ENCODE data around the gene SLC35A3.

The SLC35A3 gene

DNA sequence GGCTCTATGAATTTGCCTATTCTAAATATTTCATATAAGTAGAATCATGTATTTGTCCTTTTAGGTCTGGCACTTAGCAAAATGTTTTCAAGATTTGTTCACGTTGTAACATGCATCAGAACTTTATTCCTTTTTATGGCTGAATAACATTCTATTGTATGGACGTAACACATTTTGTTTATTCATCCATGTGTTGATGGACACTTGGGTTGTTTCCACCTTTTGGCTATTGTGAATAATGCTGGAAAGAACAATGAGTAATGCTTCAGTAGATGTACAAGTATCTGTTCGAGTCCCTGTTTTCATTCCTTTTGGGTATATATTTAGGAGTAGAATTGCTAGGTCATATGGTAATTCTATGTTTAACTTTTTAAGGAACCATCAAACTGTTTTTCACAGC is 24.7 kb downstream of the SLC35A3 start:
- Histone ChIP-seq H3K4me2 (ENCODE audit: insufficient read depth, low read length, poor library complexity, severe bottlenecking) (no peak overlapping the region), H3K9ac (ENCODE audit: low read depth, low read length, poor library complexity) (no peak overlapping the region), H2AK5ac (ENCODE audit: low read depth, low read length) (no peak overlapping the region), H3K36me3 (replicated peaks in 1 of 2; ENCODE audit: control insufficient read depth in 2 of 2, insufficient read depth in 2 of 2, low read length in 2 of 2) (peaks cover 0 to 11% of the 10 kb centered on the region in 2 donors), H2AFZ (ENCODE audit: low read length) (no peak overlapping the region), H2BK12ac (ENCODE audit: low read length) (no peak overlapping the region), H4K8ac (ENCODE audit: low read depth, low read length) (no peak overlapping the region), H3K4ac (ENCODE audit: low read length) (no peak overlapping the region), H4K91ac (ENCODE audit: low read depth, low read length, poor library complexity) (no peak overlapping the region), H2BK120ac (ENCODE audit: low read depth, low read length) (no peak overlapping the region), H3K4me1 (ENCODE audit: control insufficient read depth in 2 of 2, insufficient read depth in 1 of 2, low read depth in 1 of 2, low read length in 2 of 2) (no peaks in the 10 kb centered on the region), H3K27me3 (ENCODE audit: control insufficient read depth in 3 of 3, insufficient read depth in 3 of 3, low read depth in 1 of 3, low read length in 3 of 3) (no peaks in the 10 kb centered on the region), H3K27ac (replicated peaks; ENCODE audit: low read length) (no peak overlapping the region), H3K18ac (ENCODE audit: low read length) (no peak overlapping the region), H3K23ac (ENCODE audit: low read depth, low read length, poor library complexity) (no peak overlapping the region), H3K14ac (ENCODE audit: low read length) (no peak overlapping the region), H3K79me1 (ENCODE audit: low read depth, low read length) (no peaks in the 10 kb centered on the region), H2BK15ac (ENCODE audit: low read length) (no peak overlapping the region), H2BK5ac (ENCODE audit: low read length) (no peak overlapping the region), H3K9me3 (replicated peaks in 1 of 2; ENCODE audit: control insufficient read depth in 2 of 2, insufficient read depth in 1 of 2, low read depth in 1 of 2, low read length in 2 of 2) (peaks cover 1 to 12% of the 10 kb centered on the region in 2 donors), H3K4me3 (ENCODE audit: low read length in 2 of 2) (no peak overlapping the region)
- WGBS, 2 donors (ENCODE audit: extremely low coverage in 2 of 2, insufficient read length in 2 of 2, insufficient replicate concordance in 1 of 2), result no CpG with 5 or more reads among the region's 3 CpGs
- DNase-seq (ENCODE audit: low spot score), result no peak

DNA sequence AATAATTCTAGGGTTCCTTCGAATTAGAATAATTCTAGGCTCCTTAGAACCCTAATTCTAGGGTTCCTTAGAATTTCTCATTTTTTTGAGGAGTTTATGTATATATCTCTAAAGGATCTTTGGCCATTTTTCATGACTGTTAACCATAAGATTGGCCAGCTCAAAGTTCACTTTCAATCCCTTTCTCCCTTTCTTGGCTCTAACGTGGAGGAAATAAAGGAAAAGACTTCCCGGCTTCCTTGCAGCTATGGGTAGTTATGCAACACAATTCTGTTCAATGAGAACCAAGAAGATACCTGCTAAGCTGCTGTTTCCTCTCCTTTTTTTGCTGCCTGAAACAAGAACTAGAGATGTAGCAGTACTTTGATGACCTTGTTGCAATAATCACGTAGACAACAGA is 27.2 kb downstream of the SLC35A3 start:
- H3K4ac ChIP-seq (ENCODE audit: low read length), result no peak overlapping the region
- H2BK5ac ChIP-seq (ENCODE audit: low read length), result no peak overlapping the region
- no peaks in the 10 kb centered on the region for H3K27me3 ChIP-seq (ENCODE audit: control insufficient read depth in 3 of 3, insufficient read depth in 3 of 3, low read depth in 1 of 3, low read length in 3 of 3)
- no peaks in the 10 kb centered on the region for H3K79me1 ChIP-seq (ENCODE audit: low read depth, low read length)
- H3K4me3 ChIP-seq (ENCODE audit: low read length in 2 of 2), result no peak overlapping the region
- H2BK120ac ChIP-seq (ENCODE audit: low read depth, low read length), result no peak overlapping the region
- no peak overlapping the region for H3K18ac ChIP-seq (ENCODE audit: low read length)
- no peak overlapping the region for H2AK5ac ChIP-seq (ENCODE audit: low read depth, low read length)
- H3K27ac ChIP-seq (replicated peaks; ENCODE audit: low read length), result no peak overlapping the region
- no peak overlapping the region for H2BK15ac ChIP-seq (ENCODE audit: low read length)
- WGBS, 2 donors (ENCODE audit: extremely low coverage in 2 of 2, insufficient read length in 2 of 2, insufficient replicate concordance in 1 of 2), result no CpG with 5 or more reads among the region's 4 CpGs
- no peak overlapping the region for H2AFZ ChIP-seq (ENCODE audit: low read length)
- no peak overlapping the region for H3K4me2 ChIP-seq (ENCODE audit: insufficient read depth, low read length, poor library complexity, severe bottlenecking)
- H4K91ac ChIP-seq (ENCODE audit: low read depth, low read length, poor library complexity), result no peak overlapping the region
- H3K14ac ChIP-seq (ENCODE audit: low read length), result no peak overlapping the region
- H4K8ac ChIP-seq (ENCODE audit: low read depth, low read length), result no peak overlapping the region
- no peak for DNase-seq (ENCODE audit: low spot score)
- no peaks in the 10 kb centered on the region for H3K4me1 ChIP-seq (ENCODE audit: control insufficient read depth in 2 of 2, insufficient read depth in 1 of 2, low read depth in 1 of 2, low read length in 2 of 2)
- H3K9ac ChIP-seq (ENCODE audit: low read depth, low read length, poor library complexity), result no peak overlapping the region
- peaks cover 0 to 11% of the 10 kb centered on the region in 2 donors for H3K36me3 ChIP-seq (replicated peaks in 1 of 2; ENCODE audit: control insufficient read depth in 2 of 2, insufficient read depth in 2 of 2, low read length in 2 of 2)
- no peak overlapping the region for H2BK12ac ChIP-seq (ENCODE audit: low read length)
- peaks cover 1 to 7% of the 10 kb centered on the region in 2 donors for H3K9me3 ChIP-seq (replicated peaks in 1 of 2; ENCODE audit: control insufficient read depth in 2 of 2, insufficient read depth in 1 of 2, low read depth in 1 of 2, low read length in 2 of 2)
- H3K23ac ChIP-seq (ENCODE audit: low read depth, low read length, poor library complexity), result no peak overlapping the region

GRCh38 chr1:100001462-100001861 is 31.7 kb downstream of the SLC35A3 start:
- no CpG with 5 or more reads among the region's 2 CpGs for WGBS, 2 donors (ENCODE audit: extremely low coverage in 2 of 2, insufficient read length in 2 of 2, insufficient replicate concordance in 1 of 2)

GRCh38 chr1:100005424-100005823 is 35.6 kb downstream of the SLC35A3 start:
- no peak overlapping the region for H3K18ac ChIP-seq (ENCODE audit: low read length)

More at GRCh38 chr1:100001462-100001861, 31.7 kb downstream of the SLC35A3 start:
- H3K9ac ChIP-seq (ENCODE audit: low read depth, low read length, poor library complexity), result no peak overlapping the region
- no peak overlapping the region for H2BK15ac ChIP-seq (ENCODE audit: low read length)
- H2BK120ac ChIP-seq (ENCODE audit: low read depth, low read length), result no peak overlapping the region
- no peak overlapping the region for H3K14ac ChIP-seq (ENCODE audit: low read length)
- no peak for DNase-seq (ENCODE audit: low spot score)
- H2BK12ac ChIP-seq (ENCODE audit: low read length), result no peak overlapping the region
- H3K27me3 ChIP-seq (ENCODE audit: control insufficient read depth in 3 of 3, insufficient read depth in 3 of 3, low read depth in 1 of 3, low read length in 3 of 3), result no peaks in the 10 kb centered on the region
- no peak overlapping the region for H3K4ac ChIP-seq (ENCODE audit: low read length)
- no peak overlapping the region for H2AFZ ChIP-seq (ENCODE audit: low read length)
- no peak overlapping the region for H3K4me3 ChIP-seq (ENCODE audit: low read length in 2 of 2)
- no peak overlapping the region for H4K8ac ChIP-seq (ENCODE audit: low read depth, low read length)
- H3K4me1 ChIP-seq (ENCODE audit: control insufficient read depth in 2 of 2, insufficient read depth in 1 of 2, low read depth in 1 of 2, low read length in 2 of 2), result no peaks in the 10 kb centered on the region
- no peak overlapping the region for H4K91ac ChIP-seq (ENCODE audit: low read depth, low read length, poor library complexity)
- H3K27ac ChIP-seq (replicated peaks; ENCODE audit: low read length), result no peak overlapping the region
- no peak overlapping the region for H3K4me2 ChIP-seq (ENCODE audit: insufficient read depth, low read length, poor library complexity, severe bottlenecking)
- H2BK5ac ChIP-seq (ENCODE audit: low read length), result no peak overlapping the region
- no peak overlapping the region for H2AK5ac ChIP-seq (ENCODE audit: low read depth, low read length)
- H3K36me3 ChIP-seq (replicated peaks in 1 of 2; ENCODE audit: control insufficient read depth in 2 of 2, insufficient read depth in 2 of 2, low read length in 2 of 2), result peaks cover 0 to 2% of the 10 kb centered on the region in 2 donors
- H3K23ac ChIP-seq (ENCODE audit: low read depth, low read length, poor library complexity), result no peak overlapping the region
- no peak overlapping the region for H3K18ac ChIP-seq (ENCODE audit: low read length)
- H3K79me1 ChIP-seq (ENCODE audit: low read depth, low read length), result peaks cover 2% of the 10 kb centered on the region
- peaks cover 0 to 8% of the 10 kb centered on the region in 2 donors for H3K9me3 ChIP-seq (replicated peaks in 1 of 2; ENCODE audit: control insufficient read depth in 2 of 2, insufficient read depth in 1 of 2, low read depth in 1 of 2, low read length in 2 of 2)

More at GRCh38 chr1:100005424-100005823, 35.6 kb downstream of the SLC35A3 start:
- Histone ChIP-seq H2BK120ac (ENCODE audit: low read depth, low read length) (no peak overlapping the region), H3K4me2 (ENCODE audit: insufficient read depth, low read length, poor library complexity, severe bottlenecking) (no peak overlapping the region), H3K14ac (ENCODE audit: low read length) (no peak overlapping the region), H3K23ac (ENCODE audit: low read depth, low read length, poor library complexity) (no peak overlapping the region), H4K91ac (ENCODE audit: low read depth, low read length, poor library complexity) (no peak overlapping the region), H3K4ac (ENCODE audit: low read length) (no peak overlapping the region), H3K9ac (ENCODE audit: low read depth, low read length, poor library complexity) (no peak overlapping the region), H2BK5ac (ENCODE audit: low read length) (no peak overlapping the region), H4K8ac (ENCODE audit: low read depth, low read length) (no peak overlapping the region), H3K4me1 (ENCODE audit: control insufficient read depth in 2 of 2, insufficient read depth in 1 of 2, low read depth in 1 of 2, low read length in 2 of 2) (no peaks in the 10 kb centered on the region), H2AFZ (ENCODE audit: low read length) (no peak overlapping the region), H3K27me3 (ENCODE audit: control insufficient read depth in 3 of 3, insufficient read depth in 3 of 3, low read depth in 1 of 3, low read length in 3 of 3) (no peaks in the 10 kb centered on the region), H3K4me3 (ENCODE audit: low read length in 2 of 2) (no peak overlapping the region), H3K9me3 (replicated peaks in 1 of 2; ENCODE audit: control insufficient read depth in 2 of 2, insufficient read depth in 1 of 2, low read depth in 1 of 2, low read length in 2 of 2) (peaks cover 0 to 8% of the 10 kb centered on the region in 2 donors), H3K79me1 (ENCODE audit: low read depth, low read length) (peaks cover 2% of the 10 kb centered on the region), H2BK12ac (ENCODE audit: low read length) (no peak overlapping the region), H3K27ac (replicated peaks; ENCODE audit: low read length) (no peak overlapping the region), H2BK15ac (ENCODE audit: low read length) (no peak overlapping the region), H2AK5ac (ENCODE audit: low read depth, low read length) (no peak overlapping the region), H3K36me3 (replicated peaks in 1 of 2; ENCODE audit: control insufficient read depth in 2 of 2, insufficient read depth in 2 of 2, low read length in 2 of 2) (peaks cover 0 to 15% of the 10 kb centered on the region in 2 donors)
- no peak for DNase-seq (ENCODE audit: low spot score)
- WGBS, 2 donors (ENCODE audit: extremely low coverage in 2 of 2, insufficient read length in 2 of 2, insufficient replicate concordance in 1 of 2), result no CpG with 5 or more reads among the region's 1 CpG
